ENCODE measurements around the gene ATXN1. TPM values are rescaled to one million over a fixed set of nuclear protein-coding genes. Genes with fewer than 3 reads are reported as not detected.

Gene ATXN1
- total and polyA plus RNA-seq, 2 of the 13 experiments (the other 11 are each of a cell fraction or from before 2014, with no cell fraction given) = 20.7 to 39.5 TPM

GRCh38 chr6:16681260-16681873 is 79.9 kb downstream of the ATXN1 start (continued):
- TF ChIP-seq AKNA (CRISPR knock-in tag; IDR thresholded peaks at IDR 0.05; ENCODE audit: borderline replicate concordance) (no peak), PAX8 (CRISPR knock-in tag; IDR thresholded peaks at IDR 0.05; ENCODE audit: borderline replicate concordance) (no peak), ZNF543 (CRISPR knock-in tag; IDR thresholded peaks at IDR 0.05) (no peak), KDM5B (CRISPR knock-in tag; IDR thresholded peaks at IDR 0.05; ENCODE audit: borderline replicate concordance) (no peak), MXI1 (IDR thresholded peaks at IDR 0.05; ENCODE audit: borderline replicate concordance, low read depth, low read length) (no peak; the same call in 2 of the 3 replicates), ZNF343 (CRISPR knock-in tag; IDR thresholded peaks at IDR 0.05) (no peak), ZNF773 (CRISPR knock-in tag; IDR thresholded peaks at IDR 0.05; ENCODE audit: borderline replicate concordance) (no peak), ZNF891 (CRISPR knock-in tag; IDR thresholded peaks at IDR 0.05) (no peak), ZNF572 (CRISPR knock-in tag; IDR thresholded peaks at IDR 0.05) (no peak), ZNF660 (CRISPR knock-in tag; IDR thresholded peaks at IDR 0.05; ENCODE audit: borderline replicate concordance, low read depth) (no peak), ZNF383 (CRISPR knock-in tag; IDR thresholded peaks at IDR 0.05; ENCODE audit: borderline replicate concordance) (no peak), U2AF1 (optimal IDR thresholded peaks at IDR 0.05; ENCODE audit: low read depth, low read length) (no peak), ELF4 (CRISPR knock-in tag; IDR thresholded peaks at IDR 0.05; ENCODE audit: borderline replicate concordance) (no peak), RFX1 (IDR thresholded peaks at IDR 0.05) (no peak), ZNF780A (CRISPR knock-in tag; IDR thresholded peaks at IDR 0.05) (no peak), RFX3 (CRISPR knock-in tag; IDR thresholded peaks at IDR 0.05) (no peak), RELA (CRISPR knock-in tag; IDR thresholded peaks at IDR 0.05) (no peak), ZNF768 (CRISPR knock-in tag; IDR thresholded peaks at IDR 0.05) (no peak), SAFB2 (CRISPR knock-in tag; IDR thresholded peaks at IDR 0.05; ENCODE audit: borderline replicate concordance, low read depth) (no peak), SP1 (IDR thresholded peaks at IDR 0.05) (no peak), SP1 (CRISPR knock-in tag; IDR thresholded peaks at IDR 0.05) (no peak), TEAD3 (CRISPR knock-in tag; optimal IDR thresholded peaks at IDR 0.05; ENCODE audit: borderline replicate concordance) (no peak), RORA (CRISPR knock-in tag; IDR thresholded peaks at IDR 0.05) (no peak), ZC3H13 (CRISPR knock-in tag; IDR thresholded peaks at IDR 0.05) (no peak)
- TF ChIP-seq, protein P1, sequence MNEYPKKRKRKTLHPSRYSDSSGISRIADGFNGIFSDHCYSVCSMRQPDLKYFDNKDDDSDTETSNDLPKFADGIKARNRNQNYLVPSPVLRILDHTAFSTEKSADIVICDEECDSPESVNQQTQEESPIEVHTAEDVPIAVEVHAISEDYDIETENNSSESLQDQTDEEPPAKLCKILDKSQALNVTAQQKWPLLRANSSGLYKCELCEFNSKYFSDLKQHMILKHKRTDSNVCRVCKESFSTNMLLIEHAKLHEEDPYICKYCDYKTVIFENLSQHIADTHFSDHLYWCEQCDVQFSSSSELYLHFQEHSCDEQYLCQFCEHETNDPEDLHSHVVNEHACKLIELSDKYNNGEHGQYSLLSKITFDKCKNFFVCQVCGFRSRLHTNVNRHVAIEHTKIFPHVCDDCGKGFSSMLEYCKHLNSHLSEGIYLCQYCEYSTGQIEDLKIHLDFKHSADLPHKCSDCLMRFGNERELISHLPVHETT (CRISPR knock-in tag; conservative IDR thresholded peaks at IDR 0.05) = no peak
- TF ChIP-seq, protein P2, sequence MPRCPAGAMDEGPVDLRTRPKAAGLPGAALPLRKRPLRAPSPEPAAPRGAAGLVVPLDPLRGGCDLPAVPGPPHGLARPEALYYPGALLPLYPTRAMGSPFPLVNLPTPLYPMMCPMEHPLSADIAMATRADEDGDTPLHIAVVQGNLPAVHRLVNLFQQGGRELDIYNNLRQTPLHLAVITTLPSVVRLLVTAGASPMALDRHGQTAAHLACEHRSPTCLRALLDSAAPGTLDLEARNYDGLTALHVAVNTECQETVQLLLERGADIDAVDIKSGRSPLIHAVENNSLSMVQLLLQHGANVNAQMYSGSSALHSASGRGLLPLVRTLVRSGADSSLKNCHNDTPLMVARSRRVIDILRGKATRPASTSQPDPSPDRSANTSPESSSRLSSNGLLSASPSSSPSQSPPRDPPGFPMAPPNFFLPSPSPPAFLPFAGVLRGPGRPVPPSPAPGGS (CRISPR knock-in tag; IDR thresholded peaks at IDR 0.05) = no peak
